Stimulated activated CD8-positive, alpha-beta memory T cell treated with anti-CD3 and anti-CD28 coated beads, Interleukin-4, amount 100 ng/mL, for 48 hours (primary cell): ENCODE data around the gene MEIS2.

Source experiments
- DNase-seq: peaks from one replicate; pipeline ENCODE4 v3.0.0-alpha.2; 2020

The MEIS2 gene

GRCh38 chr15:37100109-37100965 lies at the start of gene MEIS2:
MEIS2 (minus strand) TSS chr15:37100549; CDS start chr15:37099466, 1,083 bp downstream.
- DNase-seq = peak; percentile 68

GRCh38 chr15:37149146-37149545 lies 48.8 kb upstream of the MEIS2 start:
- no peak for DNase-seq

- no peak for DNase-seq
Measured at GRCh38 chr15:37148714-37149113, 48.4 kb upstream of the MEIS2 start.

- DNase-seq = no peak
Measured at GRCh38 chr15:37143351-37143750, 43.0 kb upstream of the MEIS2 start.

- DNase-seq = no peak
Measured at GRCh38 chr15:37142371-37142770, 42.0 kb upstream of the MEIS2 start.

- no peak for DNase-seq
Measured at GRCh38 chr15:37140531-37141058, 40.2 kb upstream of the MEIS2 start.

GRCh38 chr15:37138591-37139215 lies 38.4 kb upstream of the MEIS2 start:
- no peak for DNase-seq

- no peak for DNase-seq
Measured at GRCh38 chr15:37137221-37137620, 36.9 kb upstream of the MEIS2 start.

- DNase-seq = no peak
Measured at GRCh38 chr15:37136666-37137065, 36.3 kb upstream of the MEIS2 start.

- DNase-seq = no peak
Measured at GRCh38 chr15:37135225-37135624, 34.9 kb upstream of the MEIS2 start.

GRCh38 chr15:37134699-37135131 lies 34.4 kb upstream of the MEIS2 start:
- no peak for DNase-seq

- no peak for DNase-seq
Measured at GRCh38 chr15:37134244-37134643, 33.9 kb upstream of the MEIS2 start.

GRCh38 chr15:37133602-37134001 lies 33.3 kb upstream of the MEIS2 start:
- no peak for DNase-seq

GRCh38 chr15:37132826-37133417 lies 32.6 kb upstream of the MEIS2 start:
- no peak for DNase-seq

GRCh38 chr15:37131621-37132020 lies 31.3 kb upstream of the MEIS2 start:
- no peak for DNase-seq

GRCh38 chr15:37130356-37130755 lies 30.0 kb upstream of the MEIS2 start:
- no peak for DNase-seq

GRCh38 chr15:37125143-37125542 lies 24.8 kb upstream of the MEIS2 start:
- DNase-seq = no peak

GRCh38 chr15:37124331-37124730 lies 24.0 kb upstream of the MEIS2 start:
- DNase-seq = no peak

GRCh38 chr15:37122703-37123102 lies 22.4 kb upstream of the MEIS2 start:
- no peak for DNase-seq

- no peak for DNase-seq
Measured at GRCh38 chr15:37121492-37121891, 21.1 kb upstream of the MEIS2 start.

- DNase-seq = no peak
Measured at GRCh38 chr15:37117030-37117429, 16.7 kb upstream of the MEIS2 start.

- DNase-seq = no peak
Measured at GRCh38 chr15:37115538-37115937, 15.2 kb upstream of the MEIS2 start.

GRCh38 chr15:37112971-37113670 lies 12.8 kb upstream of the MEIS2 start:
- DNase-seq = no peak
